NCI-H1092 treated with DMSO at 0.1 percent for 48 hours (cell line): Measurements from ENCODE around the gene DMXL1.
"Not testable (repeated sequence)": the region's sequence is repeated elsewhere in the genome, so short reads cannot be mapped to it uniquely, and the experiment has no call there.

Experiments
- DNase-seq: peaks from one replicate; lab custom pipeline; 2025; lab: John Stamatoyannopoulos, UW

DMXL1 gene

DNA sequence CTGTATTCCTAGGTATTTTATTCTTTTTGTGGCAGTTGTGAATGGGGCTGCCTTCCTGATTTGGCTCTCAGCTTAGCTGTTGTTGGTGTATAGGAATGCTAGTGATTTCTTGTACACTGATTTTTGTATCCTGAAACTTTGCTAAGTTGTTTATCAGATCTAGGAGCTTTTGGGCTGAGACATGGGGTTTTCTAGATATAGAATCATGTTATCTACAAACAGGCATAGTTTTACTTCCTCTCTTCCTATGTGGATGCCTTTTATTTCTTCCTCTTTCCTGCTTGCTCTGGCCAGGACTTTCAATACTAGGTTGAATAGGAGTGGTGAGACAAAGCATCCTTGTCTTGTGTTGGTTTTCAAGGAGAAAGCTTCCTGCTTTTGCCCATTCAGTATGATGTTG lies 129.9 kb downstream of the DMXL1 start:
- no peak for DNase-seq

DNA sequence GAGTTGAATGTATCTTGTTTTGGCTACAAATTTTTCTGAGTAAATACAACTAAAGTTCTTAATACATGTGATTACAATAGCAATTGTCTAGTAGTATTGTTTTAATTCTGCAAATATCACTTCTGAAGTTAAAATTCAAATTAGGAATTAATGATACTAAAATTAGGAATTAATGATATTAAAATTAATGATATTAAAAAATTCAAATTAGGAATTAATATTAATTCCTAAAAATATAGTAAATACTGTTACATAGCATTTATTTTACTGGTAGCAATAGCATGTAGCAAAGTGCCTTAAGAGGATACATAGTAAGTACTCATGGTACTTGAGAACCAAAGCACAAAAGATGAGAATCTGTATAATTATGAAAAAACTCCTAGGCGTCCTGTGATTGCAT lies 136.2 kb downstream of the DMXL1 start:
- no peak for DNase-seq

DNA sequence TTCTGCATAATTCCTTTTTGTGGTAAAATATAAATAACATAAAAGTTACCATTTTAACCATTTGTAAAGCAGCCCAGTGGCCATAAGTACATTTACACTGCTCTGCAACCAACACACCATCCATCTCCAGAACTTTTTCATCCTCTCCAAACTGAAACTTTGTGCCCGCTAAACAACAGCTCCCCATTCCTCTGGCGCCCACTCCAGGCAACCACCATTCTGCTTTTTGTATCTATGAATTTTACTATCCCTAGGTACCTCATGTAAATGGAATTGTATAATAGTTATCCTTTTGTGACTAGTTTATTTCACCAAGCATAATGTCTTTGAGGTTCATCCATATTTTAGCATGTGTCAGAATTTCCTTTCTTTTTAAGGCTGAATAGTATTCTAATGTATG lies 141.1 kb downstream of the DMXL1 start:
- DNase-seq, result no peak

DNA sequence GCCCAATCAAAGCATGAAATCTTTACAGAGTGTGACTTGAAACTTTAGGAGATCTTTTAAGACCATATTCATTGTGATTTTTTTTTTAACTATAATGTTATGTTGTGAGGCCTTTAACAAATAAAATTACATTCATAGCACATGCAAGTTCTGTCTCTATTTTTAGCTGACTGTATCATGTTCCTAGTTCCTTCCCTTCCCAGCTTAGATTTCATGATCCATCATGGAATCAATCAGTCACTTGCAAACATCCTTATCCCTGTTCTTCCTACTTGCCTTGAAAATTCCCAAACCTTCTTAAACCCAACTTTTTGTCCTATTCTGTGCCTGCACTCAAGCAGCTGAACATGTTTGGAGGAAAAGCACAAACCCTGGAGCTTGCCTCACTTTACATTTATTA lies 141.8 kb downstream of the DMXL1 start:
- DNase-seq, result no peak

DNA sequence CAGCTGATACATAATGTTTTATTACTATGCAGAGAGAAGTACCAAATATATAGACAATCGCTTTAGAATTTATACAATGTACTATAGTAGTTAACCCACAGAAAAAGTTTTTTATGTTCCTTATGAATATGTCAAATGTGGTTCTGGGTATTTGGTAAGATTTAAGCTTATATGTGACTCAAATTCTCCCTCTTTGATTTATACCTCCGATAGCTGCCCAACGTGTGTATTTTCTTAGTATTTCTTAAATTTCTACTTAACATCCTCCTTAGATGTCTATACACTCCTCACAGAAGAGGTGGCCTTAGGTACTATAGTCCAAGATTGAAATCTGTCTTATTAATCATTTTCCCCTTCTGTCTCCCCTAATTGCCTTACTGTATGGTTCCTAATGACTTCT lies 146.3 kb downstream of the DMXL1 start:
- DNase-seq, result no peak

DNA sequence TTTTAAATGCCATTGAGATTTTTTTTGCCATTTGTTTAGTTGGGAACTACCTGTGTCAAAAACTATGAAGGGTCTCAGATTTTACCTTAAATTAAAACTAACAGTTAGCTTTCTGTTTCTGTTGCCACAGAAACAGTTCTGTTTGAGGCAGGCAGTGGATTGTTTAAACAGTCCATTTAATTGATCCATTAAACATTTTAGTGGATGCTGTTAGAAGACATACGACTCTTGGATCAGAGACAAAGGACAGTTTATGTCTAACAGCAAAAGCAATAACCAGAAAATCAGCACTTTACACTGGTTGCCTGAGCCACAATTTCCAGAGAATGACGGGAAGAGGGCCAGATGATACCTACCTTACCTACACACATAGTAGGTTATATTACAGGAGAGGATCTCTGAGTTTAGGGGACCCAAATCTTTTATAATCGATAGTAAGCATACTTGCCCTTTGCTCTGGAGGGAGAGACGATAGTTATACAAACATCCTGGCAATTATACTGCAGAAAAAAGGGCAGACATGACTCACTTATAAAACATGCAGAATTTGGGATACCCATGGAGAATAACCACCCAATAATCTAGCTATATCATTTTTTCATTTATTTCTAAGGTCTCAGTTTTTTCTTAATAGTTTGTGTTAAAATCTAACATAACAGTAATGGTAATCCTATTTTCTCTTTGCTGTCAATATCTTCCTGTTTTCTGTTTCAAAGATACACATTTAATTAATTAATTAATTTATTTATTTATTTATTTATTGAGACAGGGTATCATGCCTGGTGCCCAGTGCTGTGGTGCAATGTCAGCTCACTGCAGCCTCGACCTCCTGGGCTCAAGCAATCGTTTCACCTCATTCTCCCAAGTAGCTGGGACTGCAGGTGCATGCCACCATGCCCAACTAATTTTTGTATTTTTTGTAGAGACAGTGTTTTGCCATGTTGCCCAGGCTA lies 148.2 kb downstream of the DMXL1 start:
- peak; percentile 6 for DNase-seq

DNA sequence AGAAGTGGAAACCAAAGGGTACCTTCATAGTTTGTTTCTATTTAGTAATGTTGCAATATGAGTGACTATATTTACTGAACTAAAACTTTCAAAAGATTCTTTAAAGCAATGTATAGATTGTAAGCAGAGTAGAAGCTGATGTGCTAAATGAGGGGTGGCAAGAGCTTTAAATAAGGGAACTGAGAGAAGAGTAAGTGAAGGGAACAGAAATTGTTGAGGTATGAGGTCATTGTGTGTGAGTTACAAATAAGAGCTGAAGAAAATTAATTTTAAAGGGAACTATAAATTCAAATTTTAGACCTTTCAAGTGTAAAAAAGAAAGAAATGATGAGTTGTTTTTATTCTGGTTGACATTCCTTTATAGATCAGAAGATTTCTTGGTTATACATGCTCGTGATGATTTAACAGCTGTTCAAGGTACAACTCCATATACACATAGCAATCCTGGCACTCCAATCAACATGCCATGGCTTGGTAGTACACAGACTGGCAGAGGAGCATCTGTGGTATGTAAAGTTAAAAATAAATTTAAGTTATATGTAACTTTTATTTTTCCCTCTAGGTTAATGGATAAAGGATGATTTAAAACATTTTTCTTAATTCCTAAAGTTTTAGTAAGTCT lies 149.8 kb downstream of the DMXL1 start:
- no peak for DNase-seq

DNA sequence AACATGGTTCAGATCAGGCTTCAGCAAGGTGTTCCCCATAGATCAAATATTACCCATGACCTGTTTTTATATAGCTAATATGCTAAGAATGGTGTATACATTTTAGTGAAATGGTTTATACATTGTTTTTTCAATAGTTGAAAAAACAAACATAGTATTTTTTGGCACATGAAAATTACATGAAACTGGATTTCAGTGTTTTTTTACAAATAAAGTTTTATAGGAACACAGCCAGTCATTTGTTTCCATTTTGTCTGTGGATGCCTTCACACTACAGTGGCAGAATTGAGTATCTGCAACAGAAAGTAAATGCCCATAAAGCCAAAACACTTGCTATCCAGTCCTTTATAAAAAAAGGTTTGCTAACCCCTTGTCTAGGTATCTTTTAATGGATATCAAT lies 150.4 kb downstream of the DMXL1 start:
- DNase-seq, result no peak

DNA sequence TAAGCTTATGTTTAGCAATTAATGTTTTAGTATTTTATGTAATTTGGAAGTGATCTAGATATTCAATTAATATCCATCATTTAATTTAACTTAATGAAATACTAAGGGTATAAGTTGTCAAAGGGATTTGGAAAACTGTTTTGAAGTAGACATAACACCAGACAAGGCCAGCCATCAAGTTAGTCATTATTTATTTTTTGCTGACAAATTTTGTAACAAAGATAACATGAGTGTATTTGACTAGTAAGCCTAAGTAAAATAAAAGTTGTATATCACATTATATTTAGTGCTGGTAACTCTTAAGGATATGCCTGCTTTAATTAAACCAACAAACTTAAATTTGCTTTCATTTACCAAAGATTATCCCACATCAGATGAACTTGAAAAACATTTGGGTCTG lies 159.1 kb downstream of the DMXL1 start:
- DNase-seq, result no peak

DNA sequence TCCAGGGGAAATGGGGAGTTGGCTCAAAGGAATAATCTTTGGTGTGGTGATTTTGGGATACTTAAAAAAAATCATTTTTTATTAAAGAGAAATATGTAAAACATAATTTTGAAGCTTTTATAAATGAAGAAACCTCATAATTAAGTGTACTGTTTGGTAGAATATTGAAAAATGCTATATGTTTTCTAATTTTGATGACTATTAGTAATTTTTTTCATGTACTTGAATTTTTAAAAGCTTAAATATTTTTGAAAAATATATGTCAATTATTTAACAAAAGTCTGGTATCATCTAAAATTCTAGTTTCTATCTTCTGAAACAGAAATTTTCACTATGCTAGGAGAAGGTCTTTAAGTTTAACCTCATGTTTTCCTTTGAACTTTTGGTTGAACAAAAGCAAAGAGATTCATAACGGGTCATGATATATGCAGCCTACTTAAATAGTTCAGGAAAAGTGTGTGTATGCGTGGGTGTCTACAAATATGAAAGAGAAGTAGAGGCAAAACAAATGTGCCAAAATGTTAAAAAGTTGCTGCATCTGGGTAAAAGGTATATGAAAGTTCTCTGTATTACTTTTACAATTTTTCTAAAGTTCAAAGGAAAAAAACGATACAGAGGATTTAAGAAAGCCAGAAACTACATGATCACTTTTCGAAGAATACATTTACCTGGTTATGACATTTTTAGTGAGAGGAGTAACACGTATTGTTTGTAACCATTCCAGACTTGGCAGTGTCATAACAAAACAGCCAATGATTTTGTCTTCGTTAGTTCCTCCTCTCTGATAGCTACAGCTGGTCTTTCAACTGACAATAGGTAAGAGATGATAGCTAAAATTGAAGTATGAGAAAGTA lies 167.6 kb downstream of the DMXL1 start:
- DNase-seq, result no peak

DNA sequence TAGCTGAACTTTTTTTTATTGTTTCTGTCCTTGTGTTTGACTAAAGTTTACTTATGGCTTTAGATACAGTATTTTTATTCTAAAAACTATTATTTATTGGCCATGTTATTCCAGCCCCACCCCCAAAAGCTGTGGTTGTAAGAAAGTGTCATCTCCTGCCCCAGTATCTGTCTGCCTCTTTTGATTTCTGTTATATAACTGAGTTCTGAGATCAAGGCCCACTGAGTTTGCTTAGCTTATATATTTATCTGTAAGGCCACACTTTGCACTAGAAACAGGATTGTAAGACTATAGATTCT lies 168.2 kb downstream of the DMXL1 start:
- DNase-seq, result no peak

DNA sequence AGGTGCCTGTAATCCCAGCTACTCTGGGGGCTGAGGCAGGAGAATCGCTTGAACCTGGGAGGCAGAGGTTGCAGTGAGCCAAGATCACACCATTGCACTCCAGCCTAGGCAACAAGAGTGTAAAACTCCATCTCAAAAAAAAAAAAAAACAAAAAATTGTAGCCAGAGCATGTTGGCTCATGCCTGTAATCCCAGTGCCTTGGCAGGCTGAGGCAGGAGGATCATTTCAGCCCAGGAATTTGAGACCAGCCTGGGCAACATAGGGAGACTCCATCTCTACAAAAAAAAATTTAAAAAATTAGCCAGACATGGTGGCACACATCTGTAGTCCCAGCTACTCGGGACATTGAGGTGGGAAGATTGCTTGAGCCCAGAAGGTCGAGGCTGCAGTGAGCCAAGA lies 168.9 kb downstream of the DMXL1 start:
- DNase-seq, result not testable (repeated sequence)

DNA sequence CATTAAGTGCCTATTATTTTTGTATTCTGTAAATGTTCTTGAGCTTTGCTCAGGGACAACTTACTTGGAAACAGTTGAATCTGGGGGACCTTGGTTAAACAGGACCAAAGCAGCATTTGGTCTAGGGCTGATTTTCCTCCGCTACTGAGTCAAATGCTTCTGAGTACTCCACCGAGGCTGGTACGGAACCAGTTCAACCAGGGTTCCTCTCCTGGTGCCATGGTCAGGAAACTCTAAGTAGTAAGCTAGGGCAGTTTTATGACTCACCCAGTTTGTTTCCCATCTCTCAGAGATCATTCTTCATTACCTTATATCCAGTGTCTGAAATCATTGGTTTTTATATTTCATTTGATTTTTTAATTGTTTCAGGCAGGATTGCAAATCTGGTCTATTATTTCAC lies 173.0 kb downstream of the DMXL1 start:
- DNase-seq, result no peak

DNA sequence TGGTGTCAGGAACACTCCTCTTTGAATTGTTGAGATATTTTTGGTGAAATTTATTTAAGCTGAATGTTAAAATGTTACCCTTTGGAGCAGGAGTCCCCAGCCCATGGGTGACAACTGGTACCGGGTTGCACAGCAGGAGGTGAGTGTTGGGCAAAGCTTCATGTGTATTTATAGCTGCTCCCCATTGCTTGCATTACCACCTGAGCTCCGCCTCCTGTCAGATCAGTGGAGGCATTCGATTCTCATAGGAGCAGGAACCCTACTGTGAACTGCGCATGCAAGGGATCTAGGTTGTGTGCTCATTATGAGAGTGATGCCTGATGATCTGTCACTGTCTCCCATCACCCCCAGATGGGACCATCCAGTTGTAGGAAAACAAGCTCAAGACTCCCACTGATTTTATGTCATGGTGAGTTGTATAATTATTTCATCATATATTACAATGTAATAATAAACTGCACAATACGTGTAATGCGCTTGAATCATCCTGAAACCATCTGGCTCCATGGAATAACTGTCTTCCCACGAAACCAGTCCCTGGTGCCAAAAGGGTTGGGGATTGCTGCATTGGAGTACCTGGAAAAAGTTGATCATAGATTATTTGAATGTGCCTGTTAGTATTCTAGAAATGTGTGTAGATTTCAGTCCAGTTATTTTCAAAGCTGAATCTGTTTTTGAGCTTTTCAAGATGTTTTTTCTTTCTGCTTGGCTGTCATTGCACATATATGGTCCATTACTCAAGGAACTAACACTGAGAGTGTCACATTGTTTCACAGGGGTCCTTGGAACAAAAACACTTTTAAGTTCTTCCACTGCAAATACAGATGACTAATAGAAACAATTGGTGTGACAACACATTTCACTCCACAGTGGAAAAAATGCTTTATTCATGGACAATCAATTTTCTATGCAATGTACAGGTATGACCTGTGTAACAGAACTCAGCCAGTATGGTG lies 180.3 kb downstream of the DMXL1 start:
- DNase-seq, result no peak

DNA sequence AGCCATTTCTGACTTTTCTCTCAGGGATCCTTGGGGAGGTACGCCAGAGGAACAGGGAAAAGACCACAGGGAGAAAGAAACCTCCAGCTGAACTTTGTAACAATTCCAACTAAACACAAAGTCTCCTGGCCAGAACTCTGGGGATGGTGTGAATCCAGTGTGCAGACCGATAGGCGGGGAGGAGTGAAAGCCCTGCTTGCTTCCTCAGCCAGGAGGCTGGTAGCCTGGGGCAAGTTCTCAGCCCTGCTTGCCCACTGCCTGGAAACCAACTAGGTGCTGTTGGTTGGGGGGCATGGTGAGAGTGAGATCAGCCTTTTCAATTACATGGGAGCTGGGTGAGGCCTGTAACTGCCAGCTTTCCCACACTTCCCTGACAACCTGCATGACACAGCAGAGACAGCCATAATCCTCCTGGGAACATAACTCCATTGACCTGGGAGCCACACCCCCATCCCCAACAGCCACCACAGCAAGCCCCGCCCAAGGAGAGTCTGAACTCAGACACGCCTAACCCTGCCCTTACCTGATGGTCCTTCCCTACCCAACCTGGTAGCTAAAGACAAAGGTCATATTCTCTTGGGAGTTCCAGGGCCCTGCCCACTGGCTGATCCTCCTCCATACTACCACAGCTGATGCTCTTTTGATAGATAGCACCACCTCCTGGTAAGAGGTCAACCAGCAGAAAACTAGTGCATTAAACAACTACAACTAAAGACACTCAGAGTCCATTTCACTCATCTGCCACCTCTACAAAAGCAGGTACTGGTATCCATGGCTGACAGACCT lies 184.9 kb downstream of the DMXL1 start:
- DNase-seq, result no peak

DNA sequence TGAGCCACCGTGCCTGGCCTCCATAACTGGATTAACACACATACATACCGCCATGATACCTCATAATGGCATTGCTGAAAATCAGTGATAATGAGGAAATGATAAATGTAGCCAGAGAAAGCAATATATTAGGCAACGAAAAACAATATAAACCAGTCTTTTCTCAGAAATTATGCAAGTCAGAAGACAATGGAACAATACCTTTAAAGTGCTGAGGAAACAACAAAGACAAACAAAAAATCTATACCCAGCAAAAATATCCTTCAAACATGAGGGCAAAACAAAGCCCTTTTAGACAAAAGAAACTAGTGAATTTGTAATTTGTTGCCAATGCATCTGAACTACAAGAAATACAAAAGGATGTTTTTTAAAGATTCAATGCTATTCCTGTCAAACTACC lies 186.7 kb downstream of the DMXL1 start:
- no peak for DNase-seq

DNA sequence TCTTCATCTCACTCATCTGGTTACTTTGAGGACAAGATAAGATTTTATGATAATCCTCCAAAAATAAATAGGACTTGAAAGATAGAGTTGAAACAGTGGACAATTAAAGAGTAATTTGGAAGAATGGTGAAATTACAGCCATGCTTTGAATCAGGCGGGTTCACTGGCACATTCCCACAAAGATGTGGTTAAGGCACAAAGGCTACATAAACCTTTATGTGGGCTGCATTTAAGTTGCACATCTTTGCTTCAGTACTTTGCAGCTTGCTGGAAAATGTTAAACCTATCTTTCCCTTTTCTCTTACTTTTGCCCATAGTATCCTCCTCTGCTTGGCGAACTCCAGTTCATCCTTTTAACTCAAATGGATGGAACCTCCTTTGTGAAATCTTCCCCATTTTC lies 192.8 kb downstream of the DMXL1 start:
- DNase-seq, result no peak

DNA sequence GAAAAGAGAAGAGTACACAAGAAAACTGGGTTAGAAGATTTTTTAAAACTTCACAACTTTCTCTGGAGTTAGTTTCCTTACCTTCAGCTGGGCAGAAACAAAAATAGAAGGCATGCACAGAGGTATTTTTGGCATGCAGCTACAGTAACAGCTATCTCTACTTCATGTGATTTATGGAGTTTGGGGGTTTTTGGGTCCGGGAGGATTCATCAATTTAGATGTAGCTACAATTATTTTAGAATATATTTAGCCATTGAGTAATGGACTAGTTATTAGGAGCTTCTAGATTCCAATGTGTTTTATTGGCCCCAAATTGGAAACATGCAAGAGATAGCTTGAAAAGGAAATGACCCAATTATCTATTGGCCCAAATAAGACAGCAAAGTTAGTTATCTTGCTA lies 193.3 kb downstream of the DMXL1 start:
- no peak for DNase-seq

DNA sequence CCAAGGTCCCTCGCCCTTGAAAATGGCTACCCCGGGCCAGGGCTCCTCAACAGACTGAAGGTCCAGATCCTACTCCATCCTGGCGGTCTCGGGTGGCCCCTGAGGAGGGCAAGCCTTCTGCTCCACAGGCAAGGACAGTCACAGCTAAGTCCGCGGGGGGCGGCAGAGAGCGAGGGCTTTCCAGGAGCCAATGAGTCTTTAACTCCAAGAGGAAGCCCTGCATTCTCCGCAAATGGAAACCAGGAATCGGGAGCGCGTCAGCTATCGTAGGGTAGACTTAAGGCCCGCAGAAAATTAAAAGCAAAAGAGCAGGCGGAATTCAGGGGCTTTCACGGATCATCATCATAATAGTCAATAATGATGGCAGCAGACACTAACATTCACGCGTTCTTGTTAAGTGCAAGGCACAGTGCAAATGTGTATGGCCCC lies 197.1 kb downstream of the DMXL1 start:
- peak; percentile 90 for DNase-seq

DNA sequence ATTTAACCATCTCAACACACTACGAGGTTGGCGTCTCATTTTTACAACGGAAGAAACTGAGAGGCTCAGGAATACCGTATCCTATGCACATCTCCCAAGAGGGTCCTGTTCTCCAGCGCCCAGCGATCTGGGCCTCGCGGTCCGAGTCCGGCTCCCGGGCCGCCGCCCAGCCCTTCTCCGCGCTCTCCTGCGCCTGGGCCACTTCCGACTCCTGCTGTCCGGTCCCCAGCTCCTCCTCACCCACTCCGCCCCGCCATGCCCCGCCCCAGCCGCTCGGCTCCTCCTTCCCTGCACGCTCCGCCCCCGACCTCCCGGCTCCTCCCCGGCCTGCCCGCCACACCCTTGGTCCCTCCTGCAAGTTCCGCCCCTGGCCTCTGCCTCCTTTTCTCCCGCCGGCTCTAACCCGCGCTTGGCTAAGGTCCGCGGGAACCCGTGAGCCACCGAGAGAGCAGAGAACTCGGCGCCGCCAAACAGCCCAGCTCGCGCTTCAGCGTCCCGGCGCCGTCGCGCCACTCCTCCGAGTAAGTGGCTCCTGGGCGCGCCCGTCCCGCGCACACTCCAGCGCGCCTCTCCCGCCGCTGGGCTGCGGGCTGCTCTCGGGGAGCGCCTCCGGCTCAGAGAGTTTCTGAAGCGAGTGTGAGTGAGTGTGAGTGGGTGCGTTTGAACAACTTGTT lies 197.6 kb downstream of the DMXL1 start:
- DNase-seq, result peak; percentile 73
